BE2C (cell line): ENCODE results near the gene SGO1. TPM values are rescaled to one million over a fixed set of nuclear protein-coding genes. Genes with fewer than 3 reads are reported as not detected.
A peak's percentile ranks its signal among the peaks of the same experiment; 100 is the strongest.

Experiments
- DNase-seq: peaks from one replicate; pipeline ENCODE4 v3.0.0-alpha.2; 2020
- H3K27me3 ChIP-seq: fragments of 250-450 bp; sonication (Bioruptor Pico); 2 replicates; pipeline ENCODE4 v1.5.1; 2020; ENCODE audit warnings: mild to moderate bottlenecking
- H3K36me3 ChIP-seq: fragments of 250-450 bp; sonication (Bioruptor Pico); 2 replicates; pipeline ENCODE4 v1.5.1; 2020; ENCODE audit warnings: mild to moderate bottlenecking
- H3K4me1 ChIP-seq: fragments of 250-450 bp; sonication (Bioruptor Pico); 2 replicates; pipeline ENCODE4 v1.5.1; 2020
- H3K4me3 ChIP-seq: 2 replicates; pipeline ENCODE4 v1.5.1; 2011; ENCODE audit warnings: low read depth, low read length
- H3K9me3 ChIP-seq: fragments of 250-450 bp; sonication (Bioruptor Pico); 2 replicates; pipeline ENCODE4 v1.5.1; 2020
- polyA plus RNA-seq: library from polyadenylated mRNA; unstranded; fragments of >200 nt; gene quantifications from one replicate; pipeline ENCODE4 v1.2.1, GENCODE V29; 2012; ENCODE audit warnings: low read depth, missing spikeins; ENCODE audit not compliant: insufficient read length, insufficient read depth
- TF ChIP-seq, protein P1 (sequence below): IDR thresholded peaks from 2 replicates; pipeline ENCODE4 v1.5.1; 2012; ENCODE audit warnings: mild to moderate bottlenecking, low read depth, low read length

Gene SGO1
- 1.6 TPM for polyA plus RNA-seq

DNA sequence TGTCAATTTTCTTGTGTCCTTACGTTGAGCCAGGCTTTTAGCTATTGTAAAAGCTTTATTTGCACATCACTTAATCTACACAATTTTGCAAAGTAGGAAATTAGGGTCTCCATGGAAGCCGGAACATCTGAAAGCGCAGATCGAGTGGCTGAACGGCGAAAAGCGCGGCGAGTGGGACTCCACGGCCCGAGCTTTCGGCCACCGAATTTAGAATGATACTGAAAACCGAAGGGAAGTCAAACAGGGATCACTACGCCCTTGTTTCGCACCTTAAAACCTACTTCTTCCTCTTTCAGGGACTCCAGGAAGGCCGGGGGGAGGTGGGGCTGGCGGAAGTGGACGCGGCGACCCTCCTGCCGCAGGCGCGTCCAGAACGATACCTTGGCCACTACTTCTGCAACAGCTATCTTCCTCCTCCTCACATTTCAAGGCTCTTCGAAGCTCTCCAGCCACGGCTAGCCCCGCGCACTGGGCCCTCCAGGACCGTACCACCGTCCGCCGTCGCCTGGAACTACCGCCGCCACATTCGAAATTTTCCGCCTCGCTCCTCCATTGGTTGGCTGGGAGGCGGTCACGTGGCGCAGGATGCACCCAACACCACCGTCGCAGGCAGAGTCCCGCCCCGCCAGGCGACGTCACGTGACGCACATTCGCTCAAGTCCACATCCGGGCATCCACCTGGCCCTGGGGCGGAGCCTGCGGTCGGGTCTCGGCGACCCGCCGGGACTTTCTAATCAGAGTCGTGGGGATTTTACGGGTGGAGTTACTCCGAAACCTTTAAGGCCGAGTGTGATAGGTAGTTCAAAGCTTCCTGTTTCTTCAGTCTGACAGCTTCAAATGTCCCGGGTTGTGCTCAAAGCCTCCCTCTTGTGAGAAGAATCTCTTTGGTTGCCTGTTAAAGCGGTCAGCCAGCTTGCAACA, at the start of gene SGO1:
SGO1 (minus strand) TSS at position 528 of the 921 bp plus-strand sequence. CDS start 2,179 bp downstream, outside the sequence.
- Histone ChIP-seq H3K4me1 (no peaks in the 10 kb centered on the region), H3K4me3 (peak within 1 kb of the TSS; percentile 74), H3K27me3 (no peaks in the 10 kb centered on the region), H3K36me3 (peaks cover 5% of the 10 kb centered on the region; the same call in 1 of the 2 replicates), H3K9me3 (no peaks in the 10 kb centered on the region)
- DNase-seq, result peak; percentile 94
- TF ChIP-seq, protein P1, sequence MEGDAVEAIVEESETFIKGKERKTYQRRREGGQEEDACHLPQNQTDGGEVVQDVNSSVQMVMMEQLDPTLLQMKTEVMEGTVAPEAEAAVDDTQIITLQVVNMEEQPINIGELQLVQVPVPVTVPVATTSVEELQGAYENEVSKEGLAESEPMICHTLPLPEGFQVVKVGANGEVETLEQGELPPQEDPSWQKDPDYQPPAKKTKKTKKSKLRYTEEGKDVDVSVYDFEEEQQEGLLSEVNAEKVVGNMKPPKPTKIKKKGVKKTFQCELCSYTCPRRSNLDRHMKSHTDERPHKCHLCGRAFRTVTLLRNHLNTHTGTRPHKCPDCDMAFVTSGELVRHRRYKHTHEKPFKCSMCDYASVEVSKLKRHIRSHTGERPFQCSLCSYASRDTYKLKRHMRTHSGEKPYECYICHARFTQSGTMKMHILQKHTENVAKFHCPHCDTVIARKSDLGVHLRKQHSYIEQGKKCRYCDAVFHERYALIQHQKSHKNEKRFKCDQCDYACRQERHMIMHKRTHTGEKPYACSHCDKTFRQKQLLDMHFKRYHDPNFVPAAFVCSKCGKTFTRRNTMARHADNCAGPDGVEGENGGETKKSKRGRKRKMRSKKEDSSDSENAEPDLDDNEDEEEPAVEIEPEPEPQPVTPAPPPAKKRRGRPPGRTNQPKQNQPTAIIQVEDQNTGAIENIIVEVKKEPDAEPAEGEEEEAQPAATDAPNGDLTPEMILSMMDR, result no peak

DNA sequence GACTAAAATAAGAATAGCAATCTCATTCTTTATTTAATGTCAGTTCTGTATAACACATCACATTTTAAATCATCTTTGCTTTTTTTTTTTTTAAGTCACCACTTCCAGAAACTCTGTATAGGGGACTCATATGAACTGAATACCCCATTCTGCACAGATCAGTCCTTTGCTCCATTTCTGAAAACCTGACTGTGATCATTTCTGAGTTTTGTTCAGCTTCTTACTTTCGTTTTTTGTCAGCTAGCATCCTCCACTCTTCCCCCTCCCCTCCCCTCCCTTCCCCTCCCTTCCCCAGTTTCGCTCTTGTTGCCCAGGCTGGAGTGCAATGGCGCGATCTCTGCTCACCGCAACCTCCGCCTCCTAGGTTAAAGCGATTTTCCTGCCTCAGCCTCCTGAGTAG, 49.8 kb upstream of the SGO1 start:
- TF ChIP-seq, protein P1, result no peak
- no peak for DNase-seq
- Histone ChIP-seq H3K27me3 (no peaks in the 10 kb centered on the region), H3K36me3 (no peaks in the 10 kb centered on the region), H3K4me3 (no peak overlapping the region), H3K4me1 (no peaks in the 10 kb centered on the region), H3K9me3 (no peaks in the 10 kb centered on the region)

DNA sequence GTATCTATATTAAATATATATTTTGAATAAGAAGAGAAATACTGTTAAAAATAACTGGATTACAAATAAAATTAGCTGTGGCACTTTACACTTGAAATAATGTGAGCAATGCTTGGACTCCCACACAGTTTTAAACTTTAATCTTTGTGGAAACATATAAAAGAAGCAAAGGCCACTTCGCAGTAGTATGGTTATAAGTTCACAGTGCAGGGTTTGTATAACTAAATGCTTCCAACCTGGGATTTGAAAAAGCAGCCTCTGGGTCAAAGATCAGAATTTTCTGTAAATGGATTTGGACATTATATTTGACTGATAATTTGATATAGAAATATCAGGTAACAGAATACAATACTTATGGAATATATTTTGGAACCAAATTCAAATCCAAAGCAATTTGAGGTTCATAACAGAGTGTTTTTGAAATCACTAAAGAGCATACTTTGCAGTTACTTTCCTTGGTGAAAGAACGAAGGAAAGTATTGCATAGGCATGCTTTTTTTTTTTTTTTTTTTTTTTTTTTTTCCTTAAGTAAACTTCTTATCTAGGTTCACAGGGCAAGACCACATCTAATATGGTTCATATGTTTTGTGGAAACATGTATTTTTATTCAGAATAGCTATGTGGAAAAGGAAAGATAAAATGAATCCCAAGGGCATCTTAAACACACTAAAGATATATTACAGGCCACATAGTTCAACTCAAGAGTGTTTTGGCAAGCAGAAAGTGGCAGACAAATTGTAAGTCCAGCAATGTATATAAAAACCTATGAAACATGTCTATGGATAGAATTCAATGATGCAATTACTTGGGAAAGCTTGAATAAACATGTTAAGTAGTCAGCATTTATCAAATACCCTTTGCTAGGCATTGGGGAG, 47.1 kb upstream of the SGO1 start:
- no peak for DNase-seq
- TF ChIP-seq, protein P1, result no peak
- no peaks in the 10 kb centered on the region for H3K27me3 ChIP-seq
- H3K36me3 ChIP-seq, result no peaks in the 10 kb centered on the region
- H3K4me1 ChIP-seq, result no peaks in the 10 kb centered on the region
- H3K9me3 ChIP-seq, result no peaks in the 10 kb centered on the region
- no peak overlapping the region for H3K4me3 ChIP-seq

DNA sequence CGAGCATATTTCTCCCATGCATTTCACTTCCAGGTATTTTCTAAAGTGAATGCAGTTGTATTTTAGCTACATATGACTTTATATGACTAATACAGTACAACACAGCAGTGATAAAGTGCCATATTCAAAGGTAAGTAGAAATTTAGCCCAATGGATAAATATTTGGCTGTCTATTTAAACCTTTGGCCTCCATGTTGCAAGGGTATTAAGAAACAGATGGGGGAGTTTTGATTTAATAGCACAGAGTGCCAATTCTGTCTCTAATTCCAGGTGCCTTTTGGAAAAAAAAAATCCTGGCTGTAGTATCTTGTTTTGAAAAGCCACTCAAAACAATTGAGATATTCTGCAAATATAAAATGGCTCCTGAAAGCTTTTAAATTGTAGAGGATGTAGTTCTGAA, 44.9 kb upstream of the SGO1 start:
- no peak overlapping the region for H3K4me3 ChIP-seq
- H3K27me3 ChIP-seq, result no peaks in the 10 kb centered on the region
- H3K36me3 ChIP-seq, result no peaks in the 10 kb centered on the region
- DNase-seq, result no peak
- TF ChIP-seq, protein P1, result no peak
- no peaks in the 10 kb centered on the region for H3K4me1 ChIP-seq
- no peaks in the 10 kb centered on the region for H3K9me3 ChIP-seq

DNA sequence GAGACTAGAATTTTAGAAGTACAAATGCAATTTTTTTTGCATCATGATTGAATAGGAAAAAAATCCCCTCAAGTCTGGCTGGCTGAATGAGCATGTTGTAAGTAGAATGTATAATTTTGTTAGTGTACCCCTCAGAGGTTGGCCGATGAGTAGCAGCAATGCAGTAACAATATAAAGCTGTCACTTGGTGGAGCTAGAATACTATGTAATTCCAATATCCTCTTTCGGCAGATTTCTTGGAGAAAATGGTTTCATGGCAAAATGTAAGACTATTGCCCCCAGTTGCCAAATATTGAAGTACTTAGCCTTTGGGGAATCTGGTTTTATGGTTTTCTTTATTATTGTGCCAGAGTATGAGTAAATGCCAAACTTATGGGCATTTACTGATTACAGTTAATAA, 39.8 kb upstream of the SGO1 start:
- Histone ChIP-seq H3K27me3 (no peaks in the 10 kb centered on the region), H3K4me3 (no peak overlapping the region), H3K4me1 (no peaks in the 10 kb centered on the region), H3K9me3 (no peaks in the 10 kb centered on the region), H3K36me3 (no peaks in the 10 kb centered on the region)
- TF ChIP-seq, protein P1, result peak; percentile 39
- DNase-seq, result no peak
